Kidney epithelial cell (primary cell): Measurements from ENCODE around the gene KLHL12. TPM values are rescaled to one million over a fixed set of nuclear protein-coding genes. Genes with fewer than 3 reads are reported as not detected.
"Not testable (repeated sequence)": the region's sequence is repeated elsewhere in the genome, so short reads cannot be mapped to it uniquely, and the experiment has no call there.

Experiments
- DNase-seq: peaks from one replicate; pipeline ENCODE4 v3.0.0-alpha.2; 2010; ENCODE audit warnings: low read depth
- H3K27me3 ChIP-seq: 2 replicates; pipeline ENCODE4 v1.6.0; 2011; ENCODE audit warnings: low read length; ENCODE audit not compliant: control insufficient read depth, insufficient read depth
- H3K36me3 ChIP-seq: 2 replicates; pipeline ENCODE4 v1.5.1; 2011; ENCODE audit warnings: low read length; ENCODE audit not compliant: control insufficient read depth, insufficient read depth
- H3K4me3 ChIP-seq: 2 replicates; pipeline ENCODE4 v1.5.1; 2011; ENCODE audit warnings: low read depth, mild to moderate bottlenecking, control low read depth, low read length
- CTCF ChIP-seq: IDR thresholded peaks from 2 replicates; pipeline ENCODE4 v1.5.1; 2011; ENCODE audit warnings: mild to moderate bottlenecking, moderate library complexity, low read length, control low read depth, inconsistent platforms; ENCODE audit not compliant: insufficient read depth, poor library complexity, severe bottlenecking
- total RNA-seq: library from RNA; depleted of rRNA; stranded (reverse); fragments of >200 nt; gene quantifications from 2 replicates; pipeline ENCODE4 v1.2.3, GENCODE V29; 2015

The KLHL12 gene
- total RNA-seq, 1 donor from 2014 or later: 23.4 TPM

GRCh38 chr1:202909494-202909893, 17.5 kb downstream of the KLHL12 start:
- Histone ChIP-seq H3K4me3 (no peak overlapping the region), H3K36me3 (no peaks in the 10 kb centered on the region), H3K27me3 (no peaks in the 10 kb centered on the region)
- no peak for TF ChIP-seq CTCF
- DNase-seq: no peak

- no peak overlapping the region for H3K4me3 ChIP-seq
- no peaks in the 10 kb centered on the region for H3K36me3 ChIP-seq
- no peak for TF ChIP-seq CTCF
- no peaks in the 10 kb centered on the region for H3K27me3 ChIP-seq
- no peak for DNase-seq
Measured at GRCh38 chr1:202908998-202909397, 18.0 kb downstream of the KLHL12 start.

GRCh38 chr1:202905331-202905730, 21.7 kb downstream of the KLHL12 start:
- Histone ChIP-seq H3K4me3 (no peak overlapping the region), H3K27me3 (no peaks in the 10 kb centered on the region), H3K36me3 (no peaks in the 10 kb centered on the region)
- no peak for DNase-seq
- no peak for TF ChIP-seq CTCF

GRCh38 chr1:202903808-202904207, 23.2 kb downstream of the KLHL12 start:
- not testable (repeated sequence) for DNase-seq, H3K4me3 ChIP-seq, H3K27me3 ChIP-seq, H3K36me3 ChIP-seq

- Histone ChIP-seq H3K4me3 (no peak overlapping the region), H3K27me3 (no peaks in the 10 kb centered on the region), H3K36me3 (no peaks in the 10 kb centered on the region)
- no peak for DNase-seq
- TF ChIP-seq CTCF: no peak
Measured at GRCh38 chr1:202901555-202901954, 25.5 kb downstream of the KLHL12 start.

GRCh38 chr1:202892501-202892900, 34.5 kb downstream of the KLHL12 start:
- Histone ChIP-seq H3K27me3 (no peaks in the 10 kb centered on the region), H3K36me3 (no peaks in the 10 kb centered on the region), H3K4me3 (no peak overlapping the region)
- no peak for DNase-seq
- no peak for TF ChIP-seq CTCF
